SK-N-SH treated with all-trans-retinoic acid at 6 μM for 48 hours (cell line): Measurements from ENCODE around the gene CCNJL.

Experiments used
- BACH2 ChIP-seq: fragments of 250-450 bp; sonication (Bioruptor Pico); IDR thresholded peaks from 2 replicates; pipeline ENCODE4 v1.9.0; 2021; ENCODE audit warnings: mild to moderate bottlenecking, borderline replicate concordance
- CREB5 ChIP-seq: fragments of 250-450 bp; sonication (Bioruptor Pico); IDR thresholded peaks from 2 replicates; pipeline ENCODE4 v1.5.1; 2020; ENCODE audit warnings: low read depth, mild to moderate bottlenecking, moderate library complexity
- ZNF70 ChIP-seq: fragments of 450-650 bp; formaldehyde crosslinking; IDR thresholded peaks from 2 replicates; pipeline ENCODE4 v1.5.0; 2020; ENCODE audit warnings: mild to moderate bottlenecking, moderate library complexity
- ZNF8 ChIP-seq: fragments of 450-650 bp; formaldehyde crosslinking; IDR thresholded peaks from 2 replicates; pipeline ENCODE4 v1.5.0; 2020; ENCODE audit warnings: mild to moderate bottlenecking, moderate library complexity
- TF ChIP-seq, protein P1 (sequence below): fragments of 250-450 bp; sonication (Bioruptor Pico); IDR thresholded peaks from 2 replicates; pipeline ENCODE4 v1.8.0; 2021; ENCODE audit warnings: low read depth, mild to moderate bottlenecking, moderate library complexity, borderline replicate concordance
- TF ChIP-seq, protein P2 (sequence below): fragments of 250-450 bp; sonication (Bioruptor Pico); IDR thresholded peaks from 2 replicates; pipeline ENCODE4 v1.8.0; 2020; ENCODE audit warnings: mild to moderate bottlenecking, moderate library complexity, borderline replicate concordance
- TF ChIP-seq, protein P3 (sequence below): fragments of 250-450 bp; sonication (Bioruptor Pico); IDR thresholded peaks from 2 replicates; pipeline ENCODE4 v1.5.0; 2020; ENCODE audit warnings: mild to moderate bottlenecking, moderate library complexity

DNA sequence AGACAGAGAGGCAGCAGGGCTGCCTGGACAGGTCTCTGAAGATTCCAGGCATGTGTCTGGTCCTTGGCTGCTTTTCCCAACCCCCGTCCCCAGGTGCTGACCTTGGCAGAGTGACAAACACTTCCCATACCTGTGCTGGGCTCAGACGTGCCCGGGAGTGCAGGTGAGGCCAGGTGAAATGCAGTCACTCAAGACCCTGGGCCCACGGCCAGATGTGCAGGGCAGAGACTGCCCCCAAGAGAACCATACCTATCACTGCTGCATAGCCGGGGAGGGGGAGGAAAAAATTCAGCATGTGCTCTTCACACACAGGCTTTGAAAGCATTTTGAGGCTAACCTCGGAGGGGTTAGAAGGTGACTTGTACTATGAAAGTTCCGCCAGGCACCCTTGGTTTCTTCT lies 22.6 kb downstream of the CCNJL start:
- TF ChIP-seq ZNF70 (CRISPR knock-in tag) (no peak), BACH2 (CRISPR knock-in tag) (no peak), ZNF8 (CRISPR knock-in tag) (no peak), CREB5 (CRISPR knock-in tag) (no peak)
- TF ChIP-seq, protein P1, sequence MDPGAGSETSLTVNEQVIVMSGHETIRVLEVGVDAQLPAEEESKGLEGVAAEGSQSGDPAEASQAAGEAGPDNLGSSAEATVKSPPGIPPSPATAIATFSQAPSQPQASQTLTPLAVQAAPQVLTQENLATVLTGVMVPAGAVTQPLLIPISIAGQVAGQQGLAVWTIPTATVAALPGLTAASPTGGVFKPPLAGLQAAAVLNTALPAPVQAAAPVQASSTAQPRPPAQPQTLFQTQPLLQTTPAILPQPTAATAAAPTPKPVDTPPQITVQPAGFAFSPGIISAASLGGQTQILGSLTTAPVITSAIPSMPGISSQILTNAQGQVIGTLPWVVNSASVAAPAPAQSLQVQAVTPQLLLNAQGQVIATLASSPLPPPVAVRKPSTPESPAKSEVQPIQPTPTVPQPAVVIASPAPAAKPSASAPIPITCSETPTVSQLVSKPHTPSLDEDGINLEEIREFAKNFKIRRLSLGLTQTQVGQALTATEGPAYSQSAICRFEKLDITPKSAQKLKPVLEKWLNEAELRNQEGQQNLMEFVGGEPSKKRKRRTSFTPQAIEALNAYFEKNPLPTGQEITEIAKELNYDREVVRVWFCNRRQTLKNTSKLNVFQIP: no peak
- TF ChIP-seq, protein P2, sequence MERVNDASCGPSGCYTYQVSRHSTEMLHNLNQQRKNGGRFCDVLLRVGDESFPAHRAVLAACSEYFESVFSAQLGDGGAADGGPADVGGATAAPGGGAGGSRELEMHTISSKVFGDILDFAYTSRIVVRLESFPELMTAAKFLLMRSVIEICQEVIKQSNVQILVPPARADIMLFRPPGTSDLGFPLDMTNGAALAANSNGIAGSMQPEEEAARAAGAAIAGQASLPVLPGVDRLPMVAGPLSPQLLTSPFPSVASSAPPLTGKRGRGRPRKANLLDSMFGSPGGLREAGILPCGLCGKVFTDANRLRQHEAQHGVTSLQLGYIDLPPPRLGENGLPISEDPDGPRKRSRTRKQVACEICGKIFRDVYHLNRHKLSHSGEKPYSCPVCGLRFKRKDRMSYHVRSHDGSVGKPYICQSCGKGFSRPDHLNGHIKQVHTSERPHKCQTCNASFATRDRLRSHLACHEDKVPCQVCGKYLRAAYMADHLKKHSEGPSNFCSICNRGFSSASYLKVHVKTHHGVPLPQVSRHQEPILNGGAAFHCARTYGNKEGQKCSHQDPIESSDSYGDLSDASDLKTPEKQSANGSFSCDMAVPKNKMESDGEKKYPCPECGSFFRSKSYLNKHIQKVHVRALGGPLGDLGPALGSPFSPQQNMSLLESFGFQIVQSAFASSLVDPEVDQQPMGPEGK (CRISPR knock-in tag): no peak
- TF ChIP-seq, protein P3, sequence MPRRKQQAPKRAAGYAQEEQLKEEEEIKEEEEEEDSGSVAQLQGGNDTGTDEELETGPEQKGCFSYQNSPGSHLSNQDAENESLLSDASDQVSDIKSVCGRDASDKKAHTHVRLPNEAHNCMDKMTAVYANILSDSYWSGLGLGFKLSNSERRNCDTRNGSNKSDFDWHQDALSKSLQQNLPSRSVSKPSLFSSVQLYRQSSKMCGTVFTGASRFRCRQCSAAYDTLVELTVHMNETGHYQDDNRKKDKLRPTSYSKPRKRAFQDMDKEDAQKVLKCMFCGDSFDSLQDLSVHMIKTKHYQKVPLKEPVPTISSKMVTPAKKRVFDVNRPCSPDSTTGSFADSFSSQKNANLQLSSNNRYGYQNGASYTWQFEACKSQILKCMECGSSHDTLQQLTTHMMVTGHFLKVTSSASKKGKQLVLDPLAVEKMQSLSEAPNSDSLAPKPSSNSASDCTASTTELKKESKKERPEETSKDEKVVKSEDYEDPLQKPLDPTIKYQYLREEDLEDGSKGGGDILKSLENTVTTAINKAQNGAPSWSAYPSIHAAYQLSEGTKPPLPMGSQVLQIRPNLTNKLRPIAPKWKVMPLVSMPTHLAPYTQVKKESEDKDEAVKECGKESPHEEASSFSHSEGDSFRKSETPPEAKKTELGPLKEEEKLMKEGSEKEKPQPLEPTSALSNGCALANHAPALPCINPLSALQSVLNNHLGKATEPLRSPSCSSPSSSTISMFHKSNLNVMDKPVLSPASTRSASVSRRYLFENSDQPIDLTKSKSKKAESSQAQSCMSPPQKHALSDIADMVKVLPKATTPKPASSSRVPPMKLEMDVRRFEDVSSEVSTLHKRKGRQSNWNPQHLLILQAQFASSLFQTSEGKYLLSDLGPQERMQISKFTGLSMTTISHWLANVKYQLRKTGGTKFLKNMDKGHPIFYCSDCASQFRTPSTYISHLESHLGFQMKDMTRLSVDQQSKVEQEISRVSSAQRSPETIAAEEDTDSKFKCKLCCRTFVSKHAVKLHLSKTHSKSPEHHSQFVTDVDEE (CRISPR knock-in tag): no peak
